Peyer's patch (tissue), 4 donors: ENCODE data around the gene KNOP1. TPM values are rescaled to one million over a fixed set of nuclear protein-coding genes. Genes with fewer than 3 reads are reported as not detected.
A peak's percentile ranks its signal among the peaks of the same experiment; 100 is the strongest.

Source experiments
- DNase-seq, 3 donors: peaks; one replicate each; pipeline ENCODE4 v3.0.0-alpha.2; 2017 to 2019
- H3K27ac ChIP-seq, 4 donors: fragments of 200-600 bp; sonication (generic); one replicate each; pipeline ENCODE4 v1.5.1; 2016 to 2019
- H3K27me3 ChIP-seq, 2 donors: fragments of 200-600 bp; sonication (generic); one replicate each; pipeline ENCODE4 v1.5.1; 2019
- H3K36me3 ChIP-seq, 3 donors: fragments of 200-600 bp; sonication (generic); one replicate each; pipeline ENCODE4 v1.5.1; 2016 to 2019
- H3K4me1 ChIP-seq, 4 donors: fragments of 200-600 bp; sonication (generic); one replicate each; pipeline ENCODE4 v1.5.1; 2016 to 2019
- H3K4me3 ChIP-seq, 4 donors: fragments of 200-600 bp; sonication (generic); 1 replicate in 3 of 4; 2 replicates in 1 of 4; pipeline ENCODE4 v1.5.1; 2016 to 2019; ENCODE audit warnings: mild to moderate bottlenecking in 1 of 4
- H3K9me3 ChIP-seq, 4 donors: fragments of 200-600 bp; sonication (generic); one replicate each; pipeline ENCODE4 v1.5.1; 2016 to 2019; ENCODE audit warnings: mild to moderate bottlenecking in 1 of 4
- CTCF ChIP-seq, 6 experiments: fragments of 450-650 bp in 4 of 6; fragments of 200-600 bp in 2 of 6; sonication (generic) in 1 of 6; IDR thresholded peaks; one replicate each; pipeline ENCODE4 v1.5.1; 2017 to 2019; ENCODE audit warnings: antibody characterized with exemption in 6 of 6, mild to moderate bottlenecking in 3 of 6, moderate library complexity in 1 of 6
- POLR2A ChIP-seq, 2 donors: fragments of 450-650 bp; IDR thresholded peaks; one replicate each; pipeline ENCODE4 v1.5.1; 2017; ENCODE audit warnings: antibody characterized with exemption in 2 of 2, mild to moderate bottlenecking in 2 of 2, moderate library complexity in 2 of 2
- total RNA-seq, 4 donors: library from RNA; depleted of rRNA; stranded (reverse); fragments of >200 nt; gene quantifications; one replicate each; pipeline ENCODE4 v1.1.0, GENCODE V29; 2016

Gene KNOP1
- total RNA-seq, 4 donors from 2014 or later: 10.0 to 26.1 (median 19.9) TPM

- H3K4me1 ChIP-seq: peaks cover 0 to 8% (median 0%) of the 10 kb centered on the region in 4 donors
- H3K27me3 ChIP-seq: no peaks in the 10 kb centered on the region
- no peak for DNase-seq
- H3K9me3 ChIP-seq: no peaks in the 10 kb centered on the region
- no peak for TF ChIP-seq POLR2A (IDR thresholded peaks at IDR 0.05)
- no peak for TF ChIP-seq CTCF (IDR thresholded peaks at IDR 0.05)
- H3K4me3 ChIP-seq: no peak overlapping the region
- H3K36me3 ChIP-seq: no peaks in the 10 kb centered on the region
- H3K27ac ChIP-seq: no peak overlapping the region
These were observed 42.5 kb upstream of the KNOP1 start for GRCh38 chr16:19760356-19761060.

- Histone ChIP-seq H3K27ac (no peak overlapping the region), H3K9me3 (no peaks in the 10 kb centered on the region), H3K27me3 (no peaks in the 10 kb centered on the region), H3K4me1 (peaks cover 0 to 8% (median 0%) of the 10 kb centered on the region in 4 donors), H3K4me3 (no peak overlapping the region), H3K36me3 (no peaks in the 10 kb centered on the region)
- DNase-seq: no peak
- TF ChIP-seq POLR2A (IDR thresholded peaks at IDR 0.05) (no peak), CTCF (IDR thresholded peaks at IDR 0.05) (no peak)
These were observed 40.0 kb upstream of the KNOP1 start for GRCh38 chr16:19757762-19758595.

GRCh38 chr16:19757026-19757425, 39.0 kb upstream of the KNOP1 start:
- no peak overlapping the region for H3K27ac ChIP-seq

GRCh38 chr16:19755268-19755667, 37.2 kb upstream of the KNOP1 start:
- Histone ChIP-seq H3K27me3 (no peaks in the 10 kb centered on the region), H3K4me1 (peaks cover 0 to 8% (median 0%) of the 10 kb centered on the region in 4 donors), H3K27ac (peak overlapping the region in 1 of 4 donors; percentile 19), H3K4me3 (no peak overlapping the region), H3K36me3 (no peaks in the 10 kb centered on the region), H3K9me3 (no peaks in the 10 kb centered on the region)
- DNase-seq: no peak
- TF ChIP-seq CTCF (IDR thresholded peaks at IDR 0.05) (no peak), POLR2A (IDR thresholded peaks at IDR 0.05) (no peak)

More at GRCh38 chr16:19757026-19757425, 39.0 kb upstream of the KNOP1 start:
- Histone ChIP-seq H3K36me3 (no peaks in the 10 kb centered on the region), H3K4me1 (peaks cover 0 to 8% (median 0%) of the 10 kb centered on the region in 4 donors), H3K9me3 (no peaks in the 10 kb centered on the region), H3K4me3 (no peak overlapping the region), H3K27me3 (no peaks in the 10 kb centered on the region)
- no peak for DNase-seq
- TF ChIP-seq POLR2A (IDR thresholded peaks at IDR 0.05) (no peak), CTCF (IDR thresholded peaks at IDR 0.05) (no peak)

- no peak for DNase-seq
- Histone ChIP-seq H3K4me3 (no peak overlapping the region), H3K9me3 (no peaks in the 10 kb centered on the region), H3K27ac (peak overlapping the region in 1 of 4 donors; percentile 19), H3K27me3 (no peaks in the 10 kb centered on the region), H3K36me3 (no peaks in the 10 kb centered on the region), H3K4me1 (peaks cover 0 to 8% (median 0%) of the 10 kb centered on the region in 4 donors)
- TF ChIP-seq CTCF (IDR thresholded peaks at IDR 0.05) (no peak), POLR2A (IDR thresholded peaks at IDR 0.05) (no peak)
These were observed 36.6 kb upstream of the KNOP1 start for GRCh38 chr16:19754644-19755036.
